Neural progenitor cell (in vitro differentiated cells): ENCODE data around the gene CAPN12.

ENCODE experiments used
- EZH2phosphoT487 ChIP-seq: fragments of 200-600 bp; sonication (generic); IDR thresholded peaks from 2 replicates; pipeline ENCODE4 v1.6.1; 2017; ENCODE audit warnings: antibody characterized with exemption
- TF ChIP-seq, protein P1 (sequence below): fragments of 200-600 bp; sonication (generic); IDR thresholded peaks from 2 replicates; pipeline ENCODE4 v1.5.1; 2017; ENCODE audit warnings: antibody characterized with exemption, mild to moderate bottlenecking

DNA sequence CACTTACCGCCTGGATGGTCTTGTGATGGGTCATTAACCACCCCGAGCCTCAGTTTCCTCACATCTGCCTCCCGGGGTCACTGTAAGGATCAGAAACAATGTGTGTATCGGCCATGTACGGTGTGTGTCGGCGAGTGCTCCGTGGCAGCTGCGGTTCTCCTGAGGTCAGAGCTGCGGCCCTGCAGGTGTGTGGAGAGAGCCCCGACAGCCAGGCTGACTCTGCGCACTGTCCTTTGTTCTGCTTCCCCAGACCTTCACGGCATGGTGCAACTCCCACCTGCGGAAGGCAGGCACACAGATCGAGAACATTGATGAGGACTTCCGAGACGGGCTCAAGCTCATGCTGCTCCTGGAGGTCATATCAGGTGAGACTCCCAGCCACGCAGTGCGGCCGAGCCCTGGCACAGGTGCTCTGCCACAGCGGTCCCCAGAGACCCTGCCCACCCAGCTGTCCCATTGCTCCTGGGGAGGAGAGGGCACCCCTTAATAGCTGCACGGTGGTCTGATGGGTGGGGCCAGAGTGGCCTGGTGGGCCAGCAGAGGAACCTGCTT is 43.8 kb downstream of the CAPN12 start:
- no peak for TF ChIP-seq EZH2phosphoT487
- TF ChIP-seq, protein P1, sequence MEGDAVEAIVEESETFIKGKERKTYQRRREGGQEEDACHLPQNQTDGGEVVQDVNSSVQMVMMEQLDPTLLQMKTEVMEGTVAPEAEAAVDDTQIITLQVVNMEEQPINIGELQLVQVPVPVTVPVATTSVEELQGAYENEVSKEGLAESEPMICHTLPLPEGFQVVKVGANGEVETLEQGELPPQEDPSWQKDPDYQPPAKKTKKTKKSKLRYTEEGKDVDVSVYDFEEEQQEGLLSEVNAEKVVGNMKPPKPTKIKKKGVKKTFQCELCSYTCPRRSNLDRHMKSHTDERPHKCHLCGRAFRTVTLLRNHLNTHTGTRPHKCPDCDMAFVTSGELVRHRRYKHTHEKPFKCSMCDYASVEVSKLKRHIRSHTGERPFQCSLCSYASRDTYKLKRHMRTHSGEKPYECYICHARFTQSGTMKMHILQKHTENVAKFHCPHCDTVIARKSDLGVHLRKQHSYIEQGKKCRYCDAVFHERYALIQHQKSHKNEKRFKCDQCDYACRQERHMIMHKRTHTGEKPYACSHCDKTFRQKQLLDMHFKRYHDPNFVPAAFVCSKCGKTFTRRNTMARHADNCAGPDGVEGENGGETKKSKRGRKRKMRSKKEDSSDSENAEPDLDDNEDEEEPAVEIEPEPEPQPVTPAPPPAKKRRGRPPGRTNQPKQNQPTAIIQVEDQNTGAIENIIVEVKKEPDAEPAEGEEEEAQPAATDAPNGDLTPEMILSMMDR: no peak
